ENCODE data around the gene ANO3.

- no peak for TF ChIP-seq EZH2 (IDR thresholded peaks at IDR 0.05; ENCODE audit: low read depth, unreplicated experiment)
- TF ChIP-seq CTCF (conservative IDR thresholded peaks at IDR 0.05; ENCODE audit: low read depth in 2 of 2): no peak
- no peak for TF ChIP-seq JUNB (IDR thresholded peaks at IDR 0.05; ENCODE audit: unreplicated experiment)
- no peak for TF ChIP-seq STAT1 (IDR thresholded peaks at IDR 0.05; ENCODE audit: unreplicated experiment)
- TF ChIP-seq EZH2phosphoT487 (IDR thresholded peaks at IDR 0.05; ENCODE audit: unreplicated experiment): no peak
Observed at GRCh38 chr11:26597899-26598298, 266.0 kb downstream of the ANO3 start.

Measured in GM23338 (cell line).